ENCODE measurements around the gene CADPS2.

Gene CADPS2

GRCh38 chr7:122709930-122710646, 176.2 kb downstream of the CADPS2 start:
- no peak for TF ChIP-seq SIN3A (IDR thresholded peaks at IDR 0.05; ENCODE audit: borderline replicate concordance, insufficient read depth, low read length)
- TF ChIP-seq FOXP2 (optimal IDR thresholded peaks at IDR 0.05; ENCODE audit: borderline replicate concordance, extremely low read depth, extremely low read length, insufficient read depth) = no peak
- TF ChIP-seq REST (IDR thresholded peaks at IDR 0.05; ENCODE audit: insufficient read depth in 1 of 2, low read depth in 2 of 2, low read length in 2 of 2) = no peak
- no peak for TF ChIP-seq TAF1 (IDR thresholded peaks at IDR 0.05; ENCODE audit: borderline replicate concordance, insufficient read depth, low read length)
- no peak for TF ChIP-seq POLR2AphosphoS5 (IDR thresholded peaks at IDR 0.05; ENCODE audit: low read depth, low read length)

- no peak for TF ChIP-seq TAF1 (IDR thresholded peaks at IDR 0.05; ENCODE audit: borderline replicate concordance, insufficient read depth, low read length)
- no peak for TF ChIP-seq SIN3A (IDR thresholded peaks at IDR 0.05; ENCODE audit: borderline replicate concordance, insufficient read depth, low read length)
- TF ChIP-seq REST (IDR thresholded peaks at IDR 0.05; ENCODE audit: insufficient read depth in 1 of 2, low read depth in 2 of 2, low read length in 2 of 2) = no peak
- TF ChIP-seq POLR2AphosphoS5 (IDR thresholded peaks at IDR 0.05; ENCODE audit: low read depth, low read length) = no peak
- no peak for TF ChIP-seq FOXP2 (optimal IDR thresholded peaks at IDR 0.05; ENCODE audit: borderline replicate concordance, extremely low read depth, extremely low read length, insufficient read depth)
These were observed 179.4 kb downstream of the CADPS2 start for GRCh38 chr7:122706836-122707235.

- TF ChIP-seq FOXP2 (optimal IDR thresholded peaks at IDR 0.05; ENCODE audit: borderline replicate concordance, extremely low read depth, extremely low read length, insufficient read depth) (no peak), SIN3A (IDR thresholded peaks at IDR 0.05; ENCODE audit: borderline replicate concordance, insufficient read depth, low read length) (no peak), POLR2AphosphoS5 (IDR thresholded peaks at IDR 0.05; ENCODE audit: low read depth, low read length) (no peak), TAF1 (IDR thresholded peaks at IDR 0.05; ENCODE audit: borderline replicate concordance, insufficient read depth, low read length) (no peak)
These were observed 183.3 kb downstream of the CADPS2 start, which contains the start of gene RNF148 for GRCh38 chr7:122702872-122703510. Gene RNF148 (minus strand): TSS chr7:122702922. CDS start chr7:122702750, 172 bp downstream.

- TF ChIP-seq FOXP2 (optimal IDR thresholded peaks at IDR 0.05; ENCODE audit: borderline replicate concordance, extremely low read depth, extremely low read length, insufficient read depth) = no peak
- no peak for TF ChIP-seq POLR2AphosphoS5 (IDR thresholded peaks at IDR 0.05; ENCODE audit: low read depth, low read length)
- no peak for TF ChIP-seq SIN3A (IDR thresholded peaks at IDR 0.05; ENCODE audit: borderline replicate concordance, insufficient read depth, low read length)
- no peak for TF ChIP-seq TAF1 (IDR thresholded peaks at IDR 0.05; ENCODE audit: borderline replicate concordance, insufficient read depth, low read length)
- TF ChIP-seq REST (IDR thresholded peaks at IDR 0.05; ENCODE audit: insufficient read depth in 1 of 2, low read depth in 2 of 2, low read length in 2 of 2) = no peak
These were observed 187.2 kb downstream of the CADPS2 start, which contains the start of gene RNF133 for GRCh38 chr7:122699017-122699416. Gene RNF133 (minus strand): TSS chr7:122699117. CDS start chr7:122698918, 199 bp downstream.

GRCh38 chr7:122695816-122696215, 190.4 kb downstream of the CADPS2 start:
- no peak for TF ChIP-seq TAF1 (IDR thresholded peaks at IDR 0.05; ENCODE audit: borderline replicate concordance, insufficient read depth, low read length)
- no peak for TF ChIP-seq POLR2AphosphoS5 (IDR thresholded peaks at IDR 0.05; ENCODE audit: low read depth, low read length)
- TF ChIP-seq FOXP2 (optimal IDR thresholded peaks at IDR 0.05; ENCODE audit: borderline replicate concordance, extremely low read depth, extremely low read length, insufficient read depth) = no peak
- no peak for TF ChIP-seq SIN3A (IDR thresholded peaks at IDR 0.05; ENCODE audit: borderline replicate concordance, insufficient read depth, low read length)
- no peak for TF ChIP-seq REST (IDR thresholded peaks at IDR 0.05; ENCODE audit: insufficient read depth in 1 of 2, low read depth in 2 of 2, low read length in 2 of 2)

All from PFSK-1 (cell line).